SU-DHL-6 (cell line): ENCODE results near the gene ZNF292.

Experiments used
- H2AFZ ChIP-seq: fragments of 200-600 bp; sonication (generic); 2 replicates; pipeline ENCODE4 v1.6.1; 2014; ENCODE audit warnings: low read depth, mild to moderate bottlenecking, moderate library complexity, mixed read lengths, antibody characterized with exemption, low read length; ENCODE audit not compliant: severe bottlenecking
- H3F3A ChIP-seq: fragments of 200-600 bp; shearing (Covaris generic); 2 replicates; pipeline ENCODE4 v1.6.0; 2016; ENCODE audit warnings: antibody characterized with exemption, mild to moderate bottlenecking; ENCODE audit not compliant: insufficient read depth
- H3K27ac ChIP-seq: fragments of 200-600 bp; sonication (generic); 2 replicates; pipeline ENCODE4 v1.5.1; 2016; ENCODE audit warnings: low read depth, mild to moderate bottlenecking, low read length, moderate library complexity, mixed read lengths
- H3K27me3 ChIP-seq: fragments of 200-600 bp; sonication (generic), shearing (Covaris generic); 2 replicates; pipeline ENCODE4 v1.6.0; 2014; ENCODE audit warnings: mild to moderate bottlenecking, low read length
- H3K36me3 ChIP-seq: fragments of 200-600 bp; sonication (generic); 2 replicates; pipeline ENCODE4 v1.6.1; 2014; ENCODE audit warnings: mild to moderate bottlenecking, low read length, mixed read lengths
- H3K4me2 ChIP-seq: fragments of 300-600, 200-600 bp; shearing (Covaris generic), sonication (generic); 2 replicates; pipeline ENCODE4 v1.6.0; 2014; ENCODE audit warnings: low read length, low read depth, mild to moderate bottlenecking; ENCODE audit not compliant: poor library complexity, severe bottlenecking
- H3K4me3 ChIP-seq: fragments of 200-600 bp; sonication (generic); 2 replicates; pipeline ENCODE4 v1.5.1; 2014; ENCODE audit warnings: antibody characterized with exemption, low read length, mild to moderate bottlenecking, mixed read lengths; ENCODE audit not compliant: insufficient read depth, poor library complexity, severe bottlenecking
- H3K79me2 ChIP-seq: fragments of 200-600 bp; sonication (generic); 2 replicates; pipeline ENCODE4 v1.6.1; 2014; ENCODE audit warnings: mild to moderate bottlenecking, low read length, moderate library complexity; ENCODE audit not compliant: insufficient read depth
- H3K9ac ChIP-seq: fragments of 200-600 bp; sonication (generic); 2 replicates; pipeline ENCODE4 v1.7.0; 2014; ENCODE audit warnings: mild to moderate bottlenecking, low read length
- H3K9me2 ChIP-seq: fragments of 200-600 bp; sonication (generic); replicated peaks from 2 replicates; pipeline ENCODE4 v1.6.1; 2014; ENCODE audit warnings: low read length; ENCODE audit not compliant: insufficient read depth
- H3K9me3 ChIP-seq: fragments of 200-600 bp; sonication (generic); 2 replicates; pipeline ENCODE4 v1.6.1; 2014; ENCODE audit warnings: low read length, mixed read lengths; ENCODE audit not compliant: insufficient read depth
- H4K20me1 ChIP-seq: fragments of 200-600 bp; sonication (generic); 2 replicates; pipeline ENCODE4 v1.6.1; 2014; ENCODE audit warnings: low read depth, mild to moderate bottlenecking, antibody characterized with exemption, low read length, moderate library complexity, mixed read lengths
- EZH2phosphoT487 ChIP-seq: fragments of 200-600 bp; sonication (generic), shearing (Covaris generic); conservative IDR thresholded peaks from 2 replicates; pipeline ENCODE4 v1.6.1; 2018; ENCODE audit warnings: mild to moderate bottlenecking, antibody characterized with exemption, low read length, moderate library complexity, mixed read lengths
- TF ChIP-seq, protein P1 (sequence below): fragments of 200-600 bp; sonication (generic); IDR thresholded peaks from one replicate; pipeline ENCODE4 v1.5.1; 2017; ENCODE audit warnings: antibody characterized with exemption, mild to moderate bottlenecking, low read length, moderate library complexity; ENCODE audit not compliant: insufficient read depth, poor library complexity, severe bottlenecking

ZNF292 gene

DNA sequence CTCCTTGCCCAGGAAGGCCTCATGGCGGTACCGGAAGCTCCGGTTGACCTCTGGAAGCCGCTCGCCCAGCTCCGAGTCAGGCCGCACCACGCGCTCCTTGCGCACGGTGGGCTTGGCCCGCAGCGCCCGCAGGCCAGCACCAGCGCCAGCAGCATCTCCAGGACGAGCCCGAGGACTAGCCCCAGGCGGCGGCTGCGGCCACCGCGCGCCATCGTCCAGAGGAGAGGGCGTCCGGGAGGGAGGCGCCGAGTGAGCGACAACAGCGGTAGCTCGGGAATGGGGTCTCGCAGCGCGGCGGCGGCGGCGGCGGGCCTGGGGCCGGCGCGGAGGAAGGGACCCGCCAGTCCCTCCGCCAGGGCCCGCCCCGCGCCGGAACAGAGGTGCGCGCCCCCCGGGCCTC, 32.9 kb upstream of the ZNF292 start:
- no peaks in the 10 kb centered on the region for H3K9me2 ChIP-seq
- no peak for TF ChIP-seq EZH2phosphoT487
- TF ChIP-seq, protein P1, sequence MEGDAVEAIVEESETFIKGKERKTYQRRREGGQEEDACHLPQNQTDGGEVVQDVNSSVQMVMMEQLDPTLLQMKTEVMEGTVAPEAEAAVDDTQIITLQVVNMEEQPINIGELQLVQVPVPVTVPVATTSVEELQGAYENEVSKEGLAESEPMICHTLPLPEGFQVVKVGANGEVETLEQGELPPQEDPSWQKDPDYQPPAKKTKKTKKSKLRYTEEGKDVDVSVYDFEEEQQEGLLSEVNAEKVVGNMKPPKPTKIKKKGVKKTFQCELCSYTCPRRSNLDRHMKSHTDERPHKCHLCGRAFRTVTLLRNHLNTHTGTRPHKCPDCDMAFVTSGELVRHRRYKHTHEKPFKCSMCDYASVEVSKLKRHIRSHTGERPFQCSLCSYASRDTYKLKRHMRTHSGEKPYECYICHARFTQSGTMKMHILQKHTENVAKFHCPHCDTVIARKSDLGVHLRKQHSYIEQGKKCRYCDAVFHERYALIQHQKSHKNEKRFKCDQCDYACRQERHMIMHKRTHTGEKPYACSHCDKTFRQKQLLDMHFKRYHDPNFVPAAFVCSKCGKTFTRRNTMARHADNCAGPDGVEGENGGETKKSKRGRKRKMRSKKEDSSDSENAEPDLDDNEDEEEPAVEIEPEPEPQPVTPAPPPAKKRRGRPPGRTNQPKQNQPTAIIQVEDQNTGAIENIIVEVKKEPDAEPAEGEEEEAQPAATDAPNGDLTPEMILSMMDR: no peak
- H3K79me2 ChIP-seq: no peaks in the 10 kb centered on the region
- H3F3A ChIP-seq: no peaks in the 10 kb centered on the region
- H3K9ac ChIP-seq: no peak overlapping the region
- no peaks in the 10 kb centered on the region for H4K20me1 ChIP-seq
- H3K27me3 ChIP-seq: no peaks in the 10 kb centered on the region
- H3K36me3 ChIP-seq: no peaks in the 10 kb centered on the region
- H3K4me3 ChIP-seq: no peak overlapping the region
- H3K27ac ChIP-seq: no peak overlapping the region
- no peaks in the 10 kb centered on the region for H3K9me3 ChIP-seq
- no peak overlapping the region for H3K4me2 ChIP-seq
- no peak overlapping the region for H2AFZ ChIP-seq

- Histone ChIP-seq H4K20me1 (no peaks in the 10 kb centered on the region), H3K4me3 (no peak overlapping the region), H3K27ac (no peak overlapping the region), H3K9ac (no peak overlapping the region), H3K36me3 (no peaks in the 10 kb centered on the region), H3K9me2 (no peaks in the 10 kb centered on the region), H3K4me2 (no peak overlapping the region), H3K79me2 (no peaks in the 10 kb centered on the region), H3K9me3 (no peaks in the 10 kb centered on the region), H2AFZ (no peak overlapping the region), H3F3A (no peaks in the 10 kb centered on the region), H3K27me3 (no peaks in the 10 kb centered on the region)
- TF ChIP-seq, protein P1: no peak
- TF ChIP-seq EZH2phosphoT487: no peak
These were observed 31.3 kb upstream of the ZNF292 start for GRCh38 chr6:87124074-87124473.

- Histone ChIP-seq H3K9me2 (no peaks in the 10 kb centered on the region), H2AFZ (no peak overlapping the region), H3F3A (no peaks in the 10 kb centered on the region), H3K9me3 (no peaks in the 10 kb centered on the region), H3K4me2 (no peak overlapping the region), H3K36me3 (no peaks in the 10 kb centered on the region), H4K20me1 (no peaks in the 10 kb centered on the region), H3K27me3 (no peaks in the 10 kb centered on the region), H3K79me2 (no peaks in the 10 kb centered on the region), H3K4me3 (no peak overlapping the region), H3K9ac (no peak overlapping the region), H3K27ac (no peak overlapping the region)
- no peak for TF ChIP-seq EZH2phosphoT487
- TF ChIP-seq, protein P1: no peak
These were observed 28.9 kb upstream of the ZNF292 start for GRCh38 chr6:87126501-87126900.
